AG08396 (cell line): ENCODE data around the gene FCHSD2.
"Not testable (repeated sequence)": the region's sequence is repeated elsewhere in the genome, so short reads cannot be mapped to it uniquely, and the experiment has no call there.

Source experiments
- DNase-seq: peaks from one replicate; pipeline ENCODE4 v3.0.0; 2012; ENCODE audit warnings: low spot score, mixed read lengths

FCHSD2 gene

GRCh38 chr11:72820439-72821139 is 321.5 kb downstream of the FCHSD2 start:
- no peak for DNase-seq

- DNase-seq, result no peak
Observed at GRCh38 chr11:72818971-72819370, 323.1 kb downstream of the FCHSD2 start.

GRCh38 chr11:72817966-72818365 is 324.2 kb downstream of the FCHSD2 start:
- DNase-seq, result no peak

- no peak for DNase-seq
Observed at GRCh38 chr11:72816404-72816990, 325.6 kb downstream of the FCHSD2 start.

- no peak for DNase-seq
Observed at GRCh38 chr11:72815110-72815618, 327.0 kb downstream of the FCHSD2 start.

- DNase-seq, result peak; percentile 97
Observed at GRCh38 chr11:72814286-72815109, 327.6 kb downstream of the FCHSD2 start, which contains the start of gene ATG16L2. TSS of gene ATG16L2 (plus strand) at chr11:72814411. CDS start at chr11:72814446, 35 bp downstream.

- DNase-seq, result peak; percentile 90
Observed at GRCh38 chr11:72813740-72814285, 328.3 kb downstream of the FCHSD2 start.

- peak; percentile 74 for DNase-seq
Observed at GRCh38 chr11:72812967-72813739, 329.0 kb downstream of the FCHSD2 start.

- DNase-seq, result no peak
Observed at GRCh38 chr11:72812604-72812966, 329.5 kb downstream of the FCHSD2 start.

- not testable (repeated sequence) for DNase-seq
Observed at GRCh38 chr11:72811686-72812085, 330.4 kb downstream of the FCHSD2 start.

- no peak for DNase-seq
Observed at GRCh38 chr11:72808331-72808798, 333.8 kb downstream of the FCHSD2 start.

- DNase-seq, result no peak
Observed at GRCh38 chr11:72807792-72808191, 334.3 kb downstream of the FCHSD2 start.

GRCh38 chr11:72807021-72807693 is 335.0 kb downstream of the FCHSD2 start:
- DNase-seq, result no peak

GRCh38 chr11:72806378-72806777 is 335.7 kb downstream of the FCHSD2 start:
- not testable (repeated sequence) for DNase-seq

- no peak for DNase-seq
Observed at GRCh38 chr11:72805216-72805615, 336.9 kb downstream of the FCHSD2 start.

GRCh38 chr11:72802822-72803221 is 339.3 kb downstream of the FCHSD2 start:
- DNase-seq, result no peak

- DNase-seq, result no peak
Observed at GRCh38 chr11:72799441-72799840, 342.7 kb downstream of the FCHSD2 start.

GRCh38 chr11:72798361-72798760 is 343.8 kb downstream of the FCHSD2 start:
- no peak for DNase-seq

- peak; percentile 99 for DNase-seq
Observed at GRCh38 chr11:72793425-72794367, 348.4 kb downstream of the FCHSD2 start, which contains the start of gene STARD10. TSS of gene STARD10 (minus strand) at chr11:72794047. CDS start at chr11:72781181, 12,866 bp downstream.

GRCh38 chr11:72793076-72793424 is 349.1 kb downstream of the FCHSD2 start:
- DNase-seq, result no peak
